Measurements from ENCODE around the gene NEK2.

GRCh38 chr1:211635597-211636205, 39.7 kb downstream of the NEK2 start:
- TF ChIP-seq TOX (CRISPR knock-in tag; IDR thresholded peaks at IDR 0.05; ENCODE audit: borderline replicate concordance) = 0 out of 2 replicates have a peak, but pooled peaks have one; percentile 33
- no peak for TF ChIP-seq PATZ1 (CRISPR knock-in tag; IDR thresholded peaks at IDR 0.05; ENCODE audit: borderline replicate concordance)
- no peak for TF ChIP-seq GLIS3 (CRISPR knock-in tag; IDR thresholded peaks at IDR 0.05)
- no peak for TF ChIP-seq TCF4 (CRISPR knock-in tag; IDR thresholded peaks at IDR 0.05; ENCODE audit: borderline replicate concordance)
- no peak for TF ChIP-seq CSRNP3 (CRISPR knock-in tag; IDR thresholded peaks at IDR 0.05)
- TF ChIP-seq RARB (CRISPR knock-in tag; IDR thresholded peaks at IDR 0.05) = no peak
- TF ChIP-seq ARNTL (CRISPR knock-in tag; IDR thresholded peaks at IDR 0.05; ENCODE audit: borderline replicate concordance, low read depth) = no peak
- peak; percentile 74 for TF ChIP-seq ZC3H10 (CRISPR knock-in tag; IDR thresholded peaks at IDR 0.05)
- no peak for TF ChIP-seq CSDC2 (CRISPR knock-in tag; IDR thresholded peaks at IDR 0.05)
- no peak for TF ChIP-seq OSR1 (CRISPR knock-in tag; IDR thresholded peaks at IDR 0.05)
- no peak for TF ChIP-seq ZNF70 (CRISPR knock-in tag; IDR thresholded peaks at IDR 0.05)
- no peak for TF ChIP-seq TSHZ2 (CRISPR knock-in tag; IDR thresholded peaks at IDR 0.05)
- TF ChIP-seq ZFP3 (CRISPR knock-in tag; IDR thresholded peaks at IDR 0.05) = no peak
- TF ChIP-seq BACH2 (CRISPR knock-in tag; IDR thresholded peaks at IDR 0.05; ENCODE audit: borderline replicate concordance) = no peak

Data from SK-N-SH treated with all-trans-retinoic acid at 6 μM for 48 hours (cell line).